Activated CD8-positive, alpha-beta T cell treated with anti-CD3 and anti-CD28 coated beads for 36 hours (primary cell): ENCODE measurements around the gene RAB41. TPM values are rescaled to one million over a fixed set of nuclear protein-coding genes. Genes with fewer than 3 reads are reported as not detected.
"Not testable (repeated sequence)": the region's sequence is repeated elsewhere in the genome, so short reads cannot be mapped to it uniquely, and the experiment has no call there.

Experiments
- ATAC-seq: fragments of 200-7000 bp; cut with Tn5 transposase; one replicate; pipeline ENCODE4 v1.10.0; 2021; ENCODE audit warnings: mild to moderate bottlenecking, moderate library complexity
- CTCF ChIA-PET: fragments of 350-600 bp; sonication (Branson Sonifier 250); formaldehyde crosslinking; loops from one replicate; lab custom pipeline; 2021; ENCODE audit warnings: antibody characterized with exemption; lab: Charles Lee
- POLR2A ChIA-PET: fragments of 350-600 bp; sonication (Branson Sonifier 250); formaldehyde crosslinking; loops from one replicate; lab custom pipeline; 2021; ENCODE audit warnings: antibody characterized with exemption; lab: Charles Lee
- DNase-seq: peaks from one replicate; pipeline ENCODE4 v3.0.0-alpha.2; 2020
- H3K27ac Mint-ChIP-seq: one replicate; pipeline ENCODE4 v1.8.0; 2021; ENCODE audit warnings: mild to moderate bottlenecking, mixed read lengths
- H3K27me3 Mint-ChIP-seq: one replicate; pipeline ENCODE4 v1.8.0; 2021; ENCODE audit warnings: mixed read lengths
- H3K36me3 Mint-ChIP-seq: one replicate; pipeline ENCODE4 v1.8.0; 2021; ENCODE audit warnings: low read depth, mixed read lengths
- H3K4me1 Mint-ChIP-seq: one replicate; pipeline ENCODE4 v1.8.0; 2021; ENCODE audit warnings: low read depth, mixed read lengths
- H3K4me3 Mint-ChIP-seq: one replicate; pipeline ENCODE4 v1.8.0; 2021; ENCODE audit warnings: mild to moderate bottlenecking, moderate library complexity, mixed read lengths
- H3K9me3 Mint-ChIP-seq: one replicate; pipeline ENCODE4 v1.8.0; 2021; ENCODE audit warnings: mixed read lengths
- CTCF ChIP-seq: fragments of 200-600 bp; IDR thresholded peaks from one replicate; pipeline ENCODE4 v1.8.0; 2022; ENCODE audit warnings: antibody characterized with exemption, mild to moderate bottlenecking
- intact Hi-C: fragments of 100-400 bp; cut with micrococcal nuclease; formaldehyde crosslinking; loops from one replicate; pipeline ENCODE4 v1.10.0; 2022
- total RNA-seq, 2 experiments: library from RNA; stranded (reverse); gene quantifications; one replicate each; pipeline ENCODE4 v1.2.3, GENCODE V29; 2021

RAB41 gene
- total RNA-seq = not detected

GRCh38 chrX:70281951-70282350 is at the start of gene RAB41:
TSS of gene RAB41 (plus strand) at chrX:70282172. CDS start at chrX:70282218, 46 bp downstream.
- Mint-ChIP-seq H3K4me1 (no peaks in the 10 kb centered on the region), H3K9me3 (no peaks in the 10 kb centered on the region), H3K27me3 (no peaks in the 10 kb centered on the region), H3K36me3 (peaks cover 17% of the 10 kb centered on the region), H3K4me3 (no peak within 1 kb of the TSS), H3K27ac (no peak within 1 kb of the TSS)
- no peak for TF ChIP-seq CTCF
- DNase-seq (no peak), ATAC-seq (no peak)
- intact Hi-C loops = no loop called here
- ChIA-PET POLR2A (no interaction called here), CTCF (no interaction called here)

- no peak within 1 kb of the TSS for H3K27ac Mint-ChIP-seq
- H3K9me3 Mint-ChIP-seq = no peaks in the 10 kb centered on the region
- H3K36me3 Mint-ChIP-seq = no peaks in the 10 kb centered on the region
- ATAC-seq (no peak), DNase-seq (no peak)
- H3K4me1 Mint-ChIP-seq = peaks cover 19% of the 10 kb centered on the region
- POLR2A ChIA-PET = no interaction called here
- no peaks in the 10 kb centered on the region for H3K27me3 Mint-ChIP-seq
- no peak within 1 kb of the TSS for H3K4me3 Mint-ChIP-seq
- CTCF ChIA-PET = interaction anchor here (0.5 kb wide), 1 partner anchor 137 kb away, joined by 3 read pairs; no protein-coding TSS in a partner anchor
- intact Hi-C loops = no loop called here
- no peak for TF ChIP-seq CTCF
Measured at GRCh38 chrX:70234355-70234754, 47.6 kb upstream of the RAB41 start, which contains the start of gene AWAT1. TSS of gene AWAT1 (plus strand) at chrX:70234655. CDS start at chrX:70234696, 41 bp downstream.

- TF ChIP-seq CTCF = no peak
- H3K27me3 Mint-ChIP-seq = no peaks in the 10 kb centered on the region
- ATAC-seq (no peak), DNase-seq (no peak)
- no peak overlapping the region for H3K4me3 Mint-ChIP-seq
- intact Hi-C loops = no loop called here
- H3K9me3 Mint-ChIP-seq = no peaks in the 10 kb centered on the region
- ChIA-PET CTCF (no interaction called here), POLR2A (no interaction called here)
- H3K4me1 Mint-ChIP-seq = peaks cover 11% of the 10 kb centered on the region
- no peak overlapping the region for H3K27ac Mint-ChIP-seq
- no peaks in the 10 kb centered on the region for H3K36me3 Mint-ChIP-seq
Measured at GRCh38 chrX:70240751-70241150, 41.2 kb upstream of the RAB41 start.

- H3K36me3 Mint-ChIP-seq = no peaks in the 10 kb centered on the region
- no peak for TF ChIP-seq CTCF
- H3K4me3 Mint-ChIP-seq = no peak overlapping the region
- peaks cover 11% of the 10 kb centered on the region for H3K4me1 Mint-ChIP-seq
- ChIA-PET POLR2A (no interaction called here), CTCF (no interaction called here)
- no peaks in the 10 kb centered on the region for H3K9me3 Mint-ChIP-seq
- no peak for ATAC-seq
- H3K27me3 Mint-ChIP-seq = no peaks in the 10 kb centered on the region
- H3K27ac Mint-ChIP-seq = no peak overlapping the region
- no peak for DNase-seq
- intact Hi-C loops = no loop called here
Measured at GRCh38 chrX:70241501-70241900, 40.5 kb upstream of the RAB41 start.

- H3K36me3 Mint-ChIP-seq, H3K4me3 Mint-ChIP-seq, H3K4me1 Mint-ChIP-seq, POLR2A ChIA-PET, intact Hi-C loops, ATAC-seq, DNase-seq, H3K27me3 Mint-ChIP-seq, CTCF ChIA-PET, H3K27ac Mint-ChIP-seq, H3K9me3 Mint-ChIP-seq: not testable (repeated sequence)
Measured at GRCh38 chrX:70243601-70244000, 38.4 kb upstream of the RAB41 start.

GRCh38 chrX:70244881-70245280 is 37.1 kb upstream of the RAB41 start:
- CTCF ChIA-PET = no interaction called here
- ATAC-seq = no peak
- H3K27me3 Mint-ChIP-seq = no peaks in the 10 kb centered on the region

More at GRCh38 chrX:70244881-70245280, 37.1 kb upstream of the RAB41 start:
- no peaks in the 10 kb centered on the region for H3K9me3 Mint-ChIP-seq
- POLR2A ChIA-PET = no interaction called here
- no peaks in the 10 kb centered on the region for H3K36me3 Mint-ChIP-seq
- H3K4me1 Mint-ChIP-seq = no peaks in the 10 kb centered on the region
- no peak overlapping the region for H3K4me3 Mint-ChIP-seq
- TF ChIP-seq CTCF = no peak
- DNase-seq = no peak
- H3K27ac Mint-ChIP-seq = no peak overlapping the region
- intact Hi-C loops = no loop called here
